Left colon (tissue), 2 donors: ENCODE data around the gene PSMB2. TPM values are rescaled to one million over a fixed set of nuclear protein-coding genes. Genes with fewer than 3 reads are reported as not detected.
"Not testable (repeated sequence)": the region's sequence is repeated elsewhere in the genome, so short reads cannot be mapped to it uniquely, and the experiment has no call there.

Source experiments
- ATAC-seq: fragments of 200-7000 bp; cut with Tn5 transposase; one replicate; pipeline ENCODE4 v1.9.1; 2020; ENCODE audit warnings: mild to moderate bottlenecking, moderate library complexity
- DNase-seq, 2 donors: peaks; one replicate each; pipeline ENCODE4 v3.0.0-alpha.2; 2020
- intact Hi-C, 2 donors: fragments of 100-400 bp; cut with DNase I in 1 of 2; cut with micrococcal nuclease in 1 of 2; formaldehyde crosslinking; loops; one replicate each; pipeline versions ENCODE4 v1.11.2 to v1.14.0; 2022; cut with DNase I, micrococcal nuclease
- total RNA-seq, 2 donors: library from RNA; stranded (reverse); fragmentation: NEBNext Ultra II Directional; extraction: Animal tissue kit (Norgen Biotek cat#: 25700); gene quantifications; one replicate each; pipeline ENCODE4 v1.2.1, GENCODE V29; 2021
- donor health status: DM: no; HTN: no; CAD: no.
- donor health status: DM: yes; HTN: yes; CAD: no.

PSMB2 gene
- total RNA-seq, 2 donors from 2014 or later, result 40.2 to 49.1 TPM

DNA sequence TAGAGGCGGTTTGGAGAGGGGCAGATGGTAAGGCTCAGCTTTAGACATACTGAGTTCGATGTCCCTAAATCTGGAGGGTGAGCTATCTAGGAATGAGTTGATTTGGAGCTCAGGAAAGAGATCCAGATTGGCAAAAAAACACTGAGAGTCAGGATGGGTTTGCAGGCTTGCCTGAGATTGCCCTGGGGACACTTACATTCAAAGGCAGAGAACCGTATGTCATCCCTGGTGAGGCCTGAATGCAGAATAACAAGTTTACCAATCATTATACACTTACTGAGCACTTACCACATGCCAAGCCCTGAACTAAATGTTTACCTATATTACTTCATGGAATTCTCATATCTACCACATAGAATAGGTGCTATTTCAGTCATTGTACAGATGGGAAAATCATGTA, 40.7 kb downstream of the PSMB2 start:
- intact Hi-C loops, result no loop called here
- ATAC-seq (no peak), DNase-seq (no peak)

DNA sequence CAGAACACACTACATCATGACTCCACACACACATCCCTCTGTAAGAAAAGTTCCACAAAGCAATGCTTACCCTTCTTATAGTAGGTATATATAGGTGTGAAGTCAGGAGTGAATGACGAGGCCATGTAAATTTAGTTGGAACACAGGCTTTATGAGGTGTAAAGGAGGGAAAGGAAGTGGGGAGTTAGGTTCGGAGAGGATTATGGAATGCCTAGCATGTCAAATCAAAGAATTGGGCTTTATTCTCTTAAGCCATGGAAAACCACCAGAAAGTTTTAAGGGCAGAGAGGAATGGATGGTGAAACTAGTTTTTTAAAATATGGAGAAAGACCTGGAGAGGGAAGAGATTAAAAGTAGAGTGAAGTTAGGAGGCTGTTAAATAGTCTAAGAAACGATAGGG, 41.9 kb downstream of the PSMB2 start:
- intact Hi-C loops, result no loop called here
- DNase-seq (no peak), ATAC-seq (no peak)

DNA sequence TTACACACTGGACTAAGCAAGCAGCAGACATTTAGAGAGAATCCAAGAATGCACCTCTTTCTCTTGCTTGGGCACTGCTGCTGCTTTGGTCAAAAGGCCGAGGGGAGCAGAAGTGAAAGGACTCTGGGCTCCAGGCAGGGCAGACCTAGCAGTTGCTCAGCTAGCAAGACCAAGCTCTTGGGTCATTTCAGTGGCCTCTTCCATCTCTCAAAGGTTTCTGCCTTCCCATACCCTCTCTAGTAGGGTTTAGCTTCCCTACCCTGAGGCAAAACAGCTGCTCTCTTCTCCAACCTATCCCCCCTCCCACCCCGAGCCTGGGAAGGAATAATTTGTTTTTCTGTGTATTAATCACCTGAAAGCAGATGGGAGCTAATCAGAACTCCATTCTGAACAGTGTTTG, 42.4 kb downstream of the PSMB2 start:
- DNase-seq, result no peak
- intact Hi-C loops, result no loop called here
- no peak for ATAC-seq

DNA sequence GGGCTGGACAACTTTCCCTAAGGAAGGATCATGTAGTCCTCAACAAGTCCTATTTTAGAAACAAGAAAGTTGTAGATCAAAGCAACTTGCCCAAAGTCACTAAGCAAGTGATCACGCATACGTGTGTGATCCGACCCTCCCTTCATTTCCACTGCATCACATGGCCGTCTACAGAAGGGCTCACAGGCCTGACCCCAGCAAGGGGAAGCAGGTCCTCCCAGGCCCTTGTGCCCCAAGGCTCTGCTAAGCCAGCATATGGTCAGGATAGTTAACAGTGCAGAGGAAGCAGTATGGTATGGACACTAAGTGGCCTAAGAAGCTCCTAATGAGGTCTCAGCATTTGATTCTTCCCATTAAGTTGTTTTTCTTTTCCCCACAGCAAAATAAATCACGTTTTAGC, 43.5 kb downstream of the PSMB2 start:
- intact Hi-C loops, result no loop called here
- ATAC-seq, result no peak
- no peak for DNase-seq

DNA sequence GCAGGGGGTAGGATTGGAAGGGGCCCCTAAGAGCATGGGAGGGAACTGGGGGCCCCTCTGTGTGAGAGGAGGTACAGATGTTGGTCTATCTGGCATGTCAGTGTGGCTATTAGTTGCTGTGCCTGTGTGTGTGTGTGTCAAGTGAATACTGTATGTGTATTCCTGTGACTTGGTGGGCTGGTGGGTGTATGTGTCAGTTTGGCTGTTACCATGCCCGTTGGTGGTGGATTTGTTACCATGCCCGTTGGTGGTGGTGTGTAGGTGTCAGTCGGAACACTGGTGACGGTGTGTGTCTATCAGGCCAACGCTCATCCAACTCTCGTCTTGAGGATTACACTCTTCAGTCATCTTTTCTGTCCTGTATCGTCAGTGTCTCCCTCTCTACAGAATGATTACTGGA, 45.6 kb downstream of the PSMB2 start:
- ATAC-seq (no peak), DNase-seq (no peak)
- intact Hi-C loops, result no loop called here

DNA sequence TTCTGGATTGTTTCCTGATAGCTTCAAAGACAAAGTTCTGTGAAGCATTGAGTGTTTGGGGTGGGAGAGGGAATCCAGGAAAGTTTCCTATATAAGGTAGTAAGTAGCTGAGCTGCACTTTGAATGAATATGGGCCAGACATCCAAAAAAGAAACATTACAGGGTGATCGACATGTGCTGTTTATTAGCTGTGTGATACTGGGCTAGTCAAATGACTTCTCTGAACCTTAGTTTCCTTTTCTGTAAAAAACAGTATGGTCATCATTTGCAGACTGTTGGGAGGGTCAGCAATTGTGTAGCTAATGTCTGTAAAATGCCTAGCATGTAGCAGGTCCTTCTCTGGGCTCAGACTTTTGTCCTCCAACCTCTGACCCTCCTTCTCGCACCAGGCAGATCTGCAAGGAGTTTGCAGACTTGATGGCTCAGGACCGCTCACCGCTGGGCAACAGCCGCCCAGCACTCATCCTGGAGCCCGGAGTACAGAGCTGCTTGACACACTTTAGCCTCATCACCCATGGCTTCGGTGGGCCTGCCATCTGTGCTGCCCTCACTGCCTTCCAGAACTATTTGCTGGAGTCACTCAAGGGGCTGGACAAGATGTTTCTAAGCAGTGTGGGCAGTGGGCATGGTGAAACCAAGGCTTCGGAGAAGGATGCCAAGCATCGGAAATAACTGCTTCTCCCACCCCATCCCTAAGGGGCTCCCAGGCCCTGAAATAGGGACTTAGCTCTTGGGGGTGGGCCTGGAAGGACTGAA, 47.1 kb downstream of the PSMB2 start:
- ATAC-seq (no peak), DNase-seq (no peak)
- intact Hi-C loops, result no loop called here

DNA sequence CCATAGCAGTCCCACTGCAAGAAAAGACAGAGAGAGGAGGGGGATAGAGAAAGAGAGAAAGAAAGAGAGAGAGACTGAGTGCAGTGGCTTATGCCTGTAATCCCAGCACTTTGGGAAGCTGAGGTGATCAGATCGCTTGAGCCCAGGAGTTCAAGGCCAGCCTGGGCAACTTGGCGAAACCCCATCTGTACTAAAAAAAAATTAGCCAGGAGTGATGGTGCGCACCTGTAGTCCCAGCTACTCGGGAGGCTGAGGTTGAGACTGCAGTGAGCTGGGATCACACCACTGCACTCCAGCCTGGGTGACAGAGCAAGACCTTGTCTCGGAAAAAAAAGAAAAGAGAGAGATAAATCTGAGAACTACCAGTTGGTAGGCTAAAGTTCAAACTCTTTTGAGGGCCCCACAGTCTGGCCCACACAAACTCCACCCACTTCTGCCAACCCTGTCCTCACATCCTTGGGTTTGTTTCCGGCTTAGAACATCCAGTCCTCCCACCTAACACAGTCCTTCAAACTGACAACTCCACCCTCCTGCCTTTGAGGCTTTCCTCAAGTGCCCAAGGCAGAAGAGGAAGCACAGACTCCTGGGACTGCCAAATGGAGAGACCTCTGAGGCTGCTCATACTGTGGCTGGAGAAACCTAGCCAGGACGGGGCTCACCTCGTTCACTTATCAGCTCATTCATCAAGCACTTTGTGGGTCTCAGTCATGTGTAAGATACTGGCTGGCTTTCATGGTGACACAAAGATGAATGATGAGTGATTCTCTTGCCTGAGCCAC, 48.1 kb downstream of the PSMB2 start:
- DNase-seq (no peak), ATAC-seq (peak; percentile 39)
- intact Hi-C loops, result no loop called here

DNA sequence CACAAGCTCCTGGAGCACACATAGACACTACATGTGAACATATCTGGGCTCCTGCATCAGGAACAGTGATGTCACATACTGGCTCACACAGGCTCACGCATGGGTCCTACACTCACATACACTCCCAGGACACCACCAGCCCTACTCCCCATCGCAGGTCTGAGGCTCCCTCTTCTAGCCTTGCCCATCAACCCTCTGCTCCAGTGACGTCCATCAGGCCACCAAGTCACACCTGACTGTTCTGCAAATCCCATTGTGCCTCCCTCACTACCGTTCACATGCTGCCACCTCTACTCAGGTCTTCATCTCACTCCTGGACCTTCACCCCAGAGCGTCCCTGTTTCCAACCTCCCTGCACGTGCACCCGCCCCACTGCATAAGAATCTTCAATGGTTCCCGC, 50.1 kb downstream of the PSMB2 start:
- ATAC-seq (no peak), DNase-seq (no peak)
- intact Hi-C loops, result no loop called here

DNA sequence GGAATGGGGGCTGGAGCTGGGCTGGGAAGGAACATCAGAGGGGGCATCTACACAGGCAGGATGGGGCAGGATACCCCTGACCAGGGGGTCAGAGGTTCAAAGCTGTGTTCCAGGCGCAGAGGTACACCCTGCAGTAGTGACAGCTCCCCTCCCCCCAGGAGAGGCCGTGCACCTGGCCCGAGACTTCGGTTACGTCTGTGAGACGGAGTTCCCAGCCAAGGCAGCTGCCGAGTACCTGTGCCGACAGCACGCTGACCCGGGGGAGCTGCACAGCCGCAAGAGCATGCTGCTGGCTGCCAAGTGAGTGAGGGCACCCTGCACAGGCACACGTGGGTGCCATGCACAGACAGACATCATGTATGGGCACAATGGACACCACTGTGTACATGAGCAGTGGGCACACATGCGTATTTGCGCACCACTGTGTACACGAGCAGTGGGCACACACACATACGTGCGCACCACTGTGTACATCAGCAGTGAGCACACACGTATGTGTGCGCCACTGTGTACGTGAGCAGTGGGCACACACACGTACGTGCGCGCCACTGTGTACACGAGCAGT, 50.8 kb downstream of the PSMB2 start:
- DNase-seq (no peak), ATAC-seq (no peak)
- intact Hi-C loops, result no loop called here

DNA sequence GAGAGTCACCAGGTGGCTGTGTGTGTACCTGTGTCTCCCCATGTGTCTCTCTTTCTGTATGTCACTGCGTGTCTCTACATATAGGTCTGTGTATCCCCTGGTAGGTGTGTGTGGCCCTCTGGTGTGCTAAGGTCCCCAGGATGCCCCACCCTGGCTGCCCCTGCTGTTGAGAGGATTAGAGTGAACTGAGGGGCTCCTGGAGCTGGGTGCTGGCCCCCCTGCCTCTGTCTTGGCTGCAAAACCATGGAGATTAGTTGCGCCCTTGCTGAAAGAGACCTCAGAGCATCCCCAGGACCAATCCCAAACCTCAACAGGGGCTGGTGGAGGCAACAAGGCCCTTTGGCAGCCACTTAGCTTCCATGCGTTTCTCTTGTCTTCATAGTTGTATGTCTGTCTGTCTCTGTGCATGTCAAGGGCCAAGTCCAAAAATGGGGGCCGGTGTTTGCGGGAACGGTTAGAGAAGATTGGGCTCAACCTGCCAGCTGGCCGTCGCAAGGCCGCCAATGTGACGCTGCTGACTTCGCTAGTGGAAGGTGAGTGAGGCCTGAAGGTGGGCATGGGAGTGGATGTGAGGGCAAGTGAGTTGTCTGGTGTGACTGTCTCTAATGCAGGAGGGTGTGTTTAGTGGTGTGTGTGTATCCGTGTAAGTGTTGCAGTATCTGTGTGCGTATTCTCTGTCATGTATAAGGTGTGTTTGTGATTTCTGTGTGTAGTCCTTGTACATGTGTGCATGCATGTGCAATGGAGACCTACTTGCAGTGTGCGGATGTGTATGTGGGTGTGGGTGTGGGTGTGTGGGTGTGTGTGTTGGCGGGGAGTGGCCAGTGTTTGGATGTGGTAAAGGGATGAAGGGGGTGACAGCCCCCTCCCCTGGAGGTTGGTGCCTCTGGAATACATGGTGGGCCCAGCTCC, 51.6 kb downstream of the PSMB2 start:
- intact Hi-C loops, result no loop called here
- no peak for DNase-seq
- ATAC-seq, result no peak

DNA sequence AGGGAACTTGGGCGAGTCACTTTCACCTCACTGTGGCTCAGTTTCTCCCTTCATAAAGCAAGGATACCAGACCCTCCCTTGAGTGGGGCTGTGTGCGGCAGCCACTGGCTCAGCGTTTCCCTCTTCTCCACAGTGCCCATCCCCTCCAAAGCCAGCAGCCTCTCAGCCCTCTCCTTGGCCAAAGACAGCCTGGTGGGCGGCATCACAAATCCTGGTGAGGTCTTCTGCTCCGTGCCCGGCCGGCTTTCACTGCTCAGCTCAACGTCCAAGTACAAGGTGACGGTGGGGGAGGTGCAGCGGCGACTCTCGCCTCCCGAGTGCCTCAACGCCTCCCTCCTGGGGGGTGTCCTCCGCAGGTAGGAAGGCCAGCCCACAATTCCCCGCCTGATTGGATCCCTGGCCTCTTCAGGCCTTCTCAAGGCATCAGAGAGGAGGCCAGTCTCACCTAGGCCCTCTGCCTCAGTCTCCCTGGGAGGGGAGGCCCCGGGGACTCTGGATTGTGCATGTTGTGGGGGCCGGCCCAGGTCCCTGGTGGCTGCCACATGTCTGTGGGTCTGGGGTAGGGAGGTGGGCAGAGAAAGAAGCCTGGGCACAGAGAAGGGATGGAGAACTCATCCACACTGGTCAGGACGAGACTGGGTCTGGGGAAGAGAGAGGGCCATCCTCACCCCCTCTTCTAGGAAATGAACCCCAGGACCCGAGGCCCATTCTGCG, 53.0 kb downstream of the PSMB2 start:
- intact Hi-C loops, result no loop called here
- DNase-seq (no peak), ATAC-seq (no peak)

DNA sequence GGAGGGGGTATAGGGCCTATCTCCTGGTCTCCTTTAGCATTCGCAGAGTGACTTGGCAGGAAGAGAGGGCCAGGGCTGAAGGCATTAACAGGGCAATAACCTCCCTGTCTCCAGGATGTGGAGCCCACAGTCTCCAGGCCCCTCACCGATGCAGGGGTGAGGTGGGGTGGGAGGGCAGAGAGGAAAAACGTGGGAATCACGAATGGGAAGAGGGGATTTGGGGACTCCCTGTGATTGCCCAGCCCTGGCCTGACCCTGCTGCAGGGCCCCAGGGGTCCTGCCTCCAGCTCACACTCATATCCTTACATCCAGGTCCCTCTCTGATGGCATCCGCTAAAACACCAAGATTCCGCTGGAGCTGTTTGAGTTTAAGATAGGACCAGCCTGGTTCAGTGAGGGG, 53.6 kb downstream of the PSMB2 start:
- ATAC-seq (no peak), DNase-seq (no peak)
- intact Hi-C loops, result no loop called here

DNA sequence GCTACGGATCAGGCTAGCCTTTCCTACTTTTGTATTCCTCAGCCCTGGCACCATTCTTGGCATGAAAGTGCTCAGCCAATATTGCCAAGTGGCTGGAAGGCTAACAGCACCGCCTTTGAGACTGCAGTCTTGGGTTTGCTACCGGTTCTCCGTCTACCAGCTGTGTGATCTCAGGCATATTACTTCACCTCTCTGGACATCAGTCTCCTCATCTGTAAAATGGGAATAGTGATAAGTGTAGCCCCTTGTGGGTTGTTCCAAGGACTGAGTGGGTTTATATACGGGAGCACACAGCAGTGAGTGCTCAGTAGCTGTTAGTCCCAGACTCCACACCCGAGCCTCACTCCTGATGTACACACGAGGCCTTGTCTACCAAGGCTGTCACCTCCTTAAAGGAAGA, 54.5 kb downstream of the PSMB2 start:
- DNase-seq, result no peak
- intact Hi-C loops, result no loop called here
- no peak for ATAC-seq

DNA sequence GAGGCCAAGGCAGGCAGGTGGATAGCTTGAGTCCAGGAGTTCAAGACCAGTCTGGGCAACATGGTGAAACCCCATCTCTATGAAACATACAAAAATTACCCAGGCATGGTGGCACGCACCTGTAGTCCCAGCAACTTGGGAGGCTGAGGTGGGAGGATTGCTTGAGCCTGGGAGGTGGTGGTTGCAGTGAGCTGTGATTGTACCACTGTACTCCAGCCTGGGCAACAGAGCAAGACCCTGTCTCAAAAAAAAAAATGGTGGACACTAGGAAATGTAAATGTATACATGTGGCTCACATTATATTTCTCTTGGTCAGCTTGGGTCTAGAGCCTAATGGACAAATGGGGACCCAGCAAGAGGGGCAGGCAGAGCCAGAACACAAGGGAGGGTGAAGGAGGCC, 55.5 kb downstream of the PSMB2 start:
- ATAC-seq, intact Hi-C loops, DNase-seq: not testable (repeated sequence)

DNA sequence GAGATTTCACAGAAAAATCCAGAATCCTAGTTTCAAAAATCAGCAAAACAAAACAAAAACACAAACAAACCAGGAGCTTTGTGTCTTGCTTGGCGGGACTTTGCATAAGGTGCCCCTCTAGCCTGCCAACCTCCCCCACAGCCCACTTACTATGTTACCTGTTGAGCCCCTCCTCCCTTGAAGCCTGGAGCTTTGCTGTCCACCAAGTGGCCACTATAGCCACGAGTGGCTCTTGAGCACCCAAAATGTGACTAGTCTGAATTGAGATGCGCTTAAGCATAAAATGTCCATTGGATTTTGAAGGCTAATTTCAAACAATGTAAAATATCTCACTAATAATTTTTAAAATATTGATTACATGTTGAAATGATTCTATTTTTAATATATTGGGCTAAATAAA, 56.0 kb downstream of the PSMB2 start:
- no peak for ATAC-seq
- intact Hi-C loops, result no loop called here

DNA sequence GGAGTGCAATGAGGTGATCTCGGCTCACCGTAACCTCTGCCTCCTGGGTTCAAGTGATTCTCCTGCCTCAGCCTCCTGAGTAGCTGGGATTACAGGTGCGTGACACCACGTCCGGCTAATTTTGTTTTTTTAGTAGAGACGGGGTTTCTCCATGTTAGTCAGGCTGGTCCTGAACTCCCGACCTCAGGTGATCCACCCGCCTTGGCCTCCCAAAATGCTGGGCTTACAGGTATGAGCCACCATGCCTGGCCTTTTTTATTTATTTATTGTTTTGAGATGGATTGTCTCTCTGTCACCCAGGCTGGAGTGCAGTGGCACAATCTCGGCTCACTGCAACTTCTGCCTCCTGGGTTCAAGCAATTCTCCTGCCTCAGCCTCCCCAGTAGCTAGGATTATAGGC, 59.7 kb downstream of the PSMB2 start:
- intact Hi-C loops, DNase-seq, ATAC-seq: not testable (repeated sequence)

More for the DNA sequence above, 56.0 kb downstream of the PSMB2 start:
- DNase-seq, result no peak

DNA sequence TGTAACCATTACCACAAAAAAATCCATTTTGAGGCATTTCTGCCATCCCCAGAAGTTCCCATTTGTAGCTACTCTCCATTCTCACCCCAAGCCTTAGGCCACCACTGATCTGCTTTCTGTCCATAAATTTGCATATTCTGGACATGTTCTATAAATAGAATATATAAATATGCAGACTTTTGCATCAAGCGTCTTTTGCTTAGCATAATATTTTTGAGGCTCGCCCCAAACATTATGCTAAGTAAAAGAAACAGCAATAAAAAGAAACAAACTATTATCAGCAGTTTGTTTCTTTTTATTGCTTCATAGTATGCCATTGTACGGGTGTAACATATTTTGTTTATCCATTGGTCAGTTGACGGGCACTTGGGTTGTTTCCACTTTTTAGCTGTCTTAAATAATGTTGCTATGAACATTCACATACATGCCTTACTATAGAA, 60.4 kb downstream of the PSMB2 start:
- no peak for ATAC-seq
- no peak for DNase-seq
- intact Hi-C loops, result no loop called here
